LHCN-M2 (cell line): ENCODE results near the gene CDH13. TPM values are rescaled to one million over a fixed set of nuclear protein-coding genes. Genes with fewer than 3 reads are reported as not detected.

Experiments used
- DNase-seq: peaks from one replicate; pipeline ENCODE4 v3.0.0-alpha.2; 2012; ENCODE audit warnings: low read depth
- total RNA-seq: library from RNA; depleted of rRNA; stranded (reverse); fragments of >200 nt; gene quantifications from 2 replicates; pipeline ENCODE4 v1.2.3, GENCODE V29; 2014

The CDH13 gene
- total RNA-seq, 1 experiment from 2014 or later: 140 TPM

DNA sequence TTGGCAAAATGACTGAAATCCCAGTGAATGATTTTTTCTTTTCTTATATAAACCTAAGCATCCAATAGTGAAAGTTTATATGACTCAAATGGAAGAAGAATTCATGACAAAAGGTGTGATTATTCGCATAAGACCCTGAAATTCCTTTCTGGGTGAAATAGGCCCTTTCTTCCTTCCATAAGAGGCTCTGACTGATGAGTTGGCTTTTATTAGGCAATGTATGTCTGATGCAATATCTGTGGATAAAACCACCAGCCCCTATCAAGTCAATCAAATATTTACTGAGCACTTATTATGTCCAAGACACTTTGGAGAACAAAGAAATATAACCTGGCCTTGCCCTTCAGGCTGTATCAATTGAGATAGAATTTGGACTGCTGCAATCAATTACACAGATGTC, 316.6 kb downstream of the CDH13 start:
- peak; percentile 29 for DNase-seq

DNA sequence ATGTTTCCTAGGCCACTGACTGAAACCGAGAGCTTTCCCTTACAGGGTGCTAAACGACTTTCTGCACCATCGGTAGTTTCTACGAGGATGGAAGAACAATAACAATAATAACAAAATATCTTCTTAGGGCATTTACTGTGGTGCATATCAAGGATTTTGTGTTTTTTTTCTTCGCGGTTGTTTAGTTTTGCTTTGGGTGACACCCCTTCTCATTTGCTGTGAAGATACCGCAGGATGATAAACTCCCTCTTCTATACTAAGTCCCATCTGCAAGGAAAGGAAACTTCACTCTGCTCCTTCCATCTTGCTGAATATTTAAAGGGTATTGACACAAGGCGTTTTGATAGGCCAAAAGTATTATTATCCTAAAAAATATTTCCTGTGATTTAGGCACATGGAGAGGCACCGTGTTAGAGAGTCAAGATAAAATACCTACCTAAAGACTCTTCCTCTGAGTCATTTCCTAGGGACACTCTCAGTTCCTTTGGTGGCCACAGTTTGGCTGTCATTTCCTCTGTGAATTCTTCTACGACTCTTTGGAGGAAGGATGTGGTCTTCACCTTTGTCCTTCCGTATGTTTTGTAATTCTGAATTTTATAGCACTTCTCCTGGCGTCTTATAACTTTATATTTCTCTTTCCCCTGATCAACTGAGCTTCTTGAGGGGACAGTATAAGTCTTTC, 318.8 kb downstream of the CDH13 start:
- DNase-seq: no peak

DNA sequence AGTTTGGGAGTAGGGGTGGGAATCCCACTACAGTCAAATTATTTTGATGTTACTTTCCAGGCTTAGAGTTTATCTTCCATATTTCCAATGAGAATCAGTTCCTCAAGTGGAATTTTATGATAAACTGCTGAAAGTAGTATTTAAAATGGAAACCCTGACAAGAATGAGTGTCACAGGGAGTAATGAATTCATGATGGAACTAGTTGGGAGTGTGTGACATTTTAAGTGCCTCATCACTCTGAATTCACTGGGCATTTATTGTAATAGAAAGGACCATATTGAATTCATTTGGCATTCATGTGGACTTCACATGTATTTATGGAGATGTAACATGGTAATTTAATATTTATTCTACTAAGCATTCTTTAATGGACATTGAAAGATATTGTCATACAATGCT, 320.9 kb downstream of the CDH13 start:
- DNase-seq: no peak

DNA sequence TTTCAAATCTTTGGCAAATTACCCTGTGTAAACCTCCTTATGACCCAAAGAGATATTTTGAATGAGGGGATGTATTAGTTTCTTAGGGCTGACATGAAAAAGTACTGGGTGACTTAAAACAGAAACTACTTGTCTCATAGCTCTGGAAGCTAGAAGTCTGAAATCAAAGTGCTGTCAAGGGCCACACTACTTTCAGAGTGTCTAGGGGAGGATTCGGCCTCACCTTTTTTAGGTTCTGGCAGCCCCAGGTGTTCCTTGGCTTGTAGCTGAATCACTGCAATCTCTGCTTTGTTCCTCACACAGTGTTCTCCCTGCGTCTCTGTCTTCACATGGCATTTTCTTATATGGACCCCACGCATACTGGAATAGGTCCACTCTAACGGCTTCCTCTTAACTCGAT, 322.2 kb downstream of the CDH13 start:
- DNase-seq: no peak

DNA sequence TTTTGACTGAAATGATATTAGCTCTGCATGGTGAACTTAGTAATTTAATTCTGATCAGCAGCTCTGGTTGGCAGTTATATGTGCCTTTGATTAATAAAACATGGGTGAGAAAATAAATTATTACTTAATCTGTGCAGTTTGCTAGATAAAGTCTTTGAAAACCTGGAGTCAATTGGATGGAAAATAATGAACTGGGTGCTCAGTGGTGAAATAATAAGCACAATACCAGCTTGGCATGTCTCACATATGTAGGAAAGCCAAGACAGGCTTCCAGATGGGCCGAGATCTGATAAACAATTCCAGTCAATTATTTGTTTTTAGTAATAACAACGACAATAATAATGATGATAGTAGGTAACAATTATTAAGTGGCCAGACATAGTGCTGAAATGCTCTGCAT, 326.7 kb downstream of the CDH13 start:
- DNase-seq: no peak

DNA sequence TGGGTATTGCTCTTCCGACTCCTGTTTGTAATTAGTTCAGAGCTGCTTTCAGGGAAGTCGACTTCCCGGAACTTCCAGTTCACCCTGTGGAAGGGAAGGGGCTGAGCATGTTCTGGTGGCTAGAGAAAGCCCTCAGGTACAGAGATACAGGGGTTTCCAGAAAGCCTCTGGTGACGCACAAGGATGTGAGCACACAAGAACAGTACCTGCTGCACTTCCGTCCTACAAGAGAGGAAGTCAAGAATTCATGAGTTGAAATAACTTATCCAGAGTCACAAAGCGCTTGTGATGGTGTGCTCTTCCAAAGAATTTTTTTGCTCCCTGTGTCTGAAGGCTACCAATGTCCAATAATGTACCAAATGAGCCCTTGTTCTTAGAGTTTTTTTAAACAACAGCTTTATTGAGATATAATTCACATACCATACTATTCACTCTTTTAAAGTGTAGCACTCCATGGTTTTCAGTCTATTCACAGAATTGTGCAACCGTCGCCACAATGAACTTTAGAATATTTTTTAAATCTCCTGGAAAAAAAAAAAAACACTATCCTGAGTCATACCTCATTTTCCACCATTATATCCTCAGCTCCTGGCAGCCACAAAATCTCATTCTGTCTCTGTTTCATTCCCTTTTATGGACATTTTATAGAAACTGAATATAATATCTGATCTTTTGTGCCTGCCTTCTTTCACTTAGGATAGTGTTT, 327.6 kb downstream of the CDH13 start:
- peak; percentile 57 for DNase-seq

DNA sequence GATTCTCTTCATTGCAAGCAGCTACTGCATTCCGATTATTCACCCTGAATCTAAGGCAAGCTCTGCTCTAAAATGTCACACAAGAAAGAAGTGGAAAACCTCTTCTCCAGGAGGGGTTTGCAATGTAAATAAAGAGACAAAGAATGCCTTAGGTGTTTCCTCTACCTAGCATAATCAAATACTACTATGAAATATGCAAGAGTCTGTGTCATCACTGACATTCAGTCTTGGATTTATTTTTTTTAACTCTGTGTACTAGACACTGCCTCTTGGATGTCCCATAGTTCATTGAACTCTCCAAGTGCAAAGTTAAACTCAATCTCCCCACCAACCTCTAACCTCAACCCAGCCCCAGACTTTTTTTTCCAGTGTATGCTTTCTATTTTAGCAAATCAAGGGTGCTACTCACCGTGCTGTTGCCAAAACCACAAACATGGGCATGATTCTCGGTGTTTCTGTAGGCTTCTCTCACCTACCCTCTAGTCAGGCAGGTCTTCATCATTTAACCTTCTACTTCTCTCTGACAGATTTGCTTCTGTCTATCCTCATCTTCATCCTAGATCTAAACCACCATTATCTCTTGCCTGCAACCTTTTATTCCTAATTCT, 329.1 kb downstream of the CDH13 start:
- DNase-seq: no peak

DNA sequence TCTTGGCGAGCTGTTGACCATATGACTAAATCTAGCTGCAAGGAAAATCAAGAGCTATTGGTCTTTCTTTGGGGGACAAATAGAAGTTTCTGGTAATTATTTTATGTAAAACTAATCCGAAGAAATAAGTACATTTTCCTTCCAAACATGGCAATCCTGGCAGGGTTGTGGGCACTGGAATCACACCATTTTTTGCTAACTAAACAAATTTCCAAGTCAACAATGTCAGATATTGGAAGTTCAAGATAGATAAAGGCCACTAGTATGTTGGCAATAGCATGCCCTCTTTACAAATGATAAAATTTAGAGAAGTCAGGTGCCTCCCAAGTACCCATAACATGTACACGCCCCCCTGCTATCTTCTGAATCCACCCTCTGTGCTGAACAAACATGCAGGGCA, 330.4 kb downstream of the CDH13 start:
- DNase-seq: no peak

DNA sequence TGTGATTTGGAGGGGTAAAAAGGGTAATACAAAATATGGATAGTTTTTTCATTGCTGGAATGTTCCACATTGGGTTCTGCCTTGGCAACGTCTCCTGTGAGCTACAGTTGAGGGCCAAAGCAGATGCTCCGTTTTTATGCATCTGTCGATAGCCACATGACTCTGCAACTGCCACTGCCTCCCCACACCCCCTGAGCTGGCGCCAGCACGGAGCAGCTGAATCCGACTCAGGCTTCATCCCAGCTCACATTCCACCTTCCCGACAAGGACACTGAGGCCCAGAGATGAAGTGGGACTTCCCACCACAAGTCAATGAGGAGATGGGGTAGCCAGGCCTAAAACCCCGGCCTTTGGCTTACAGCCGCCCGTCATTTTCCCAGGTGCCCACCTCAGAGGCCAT, 334.1 kb downstream of the CDH13 start:
- DNase-seq: no peak

DNA sequence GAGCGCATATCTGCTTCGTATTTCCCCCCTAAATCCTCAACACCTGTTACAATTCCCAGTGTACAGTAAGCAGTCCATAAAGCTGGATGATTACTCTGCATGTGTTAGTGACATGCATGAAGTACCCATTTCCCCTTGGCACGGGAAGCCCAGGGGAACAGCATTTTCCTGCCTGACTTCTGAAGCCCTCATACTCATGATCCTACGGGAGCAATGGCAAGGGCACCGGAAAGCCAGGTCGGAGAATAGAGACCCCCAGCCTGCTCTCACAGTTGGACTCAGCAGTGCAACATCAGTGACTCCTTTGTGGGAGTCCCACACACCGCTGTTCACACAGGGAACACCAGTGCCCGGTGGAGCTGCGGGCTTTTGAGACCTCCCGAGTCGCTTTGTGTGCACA, 336.9 kb downstream of the CDH13 start:
- DNase-seq: no peak

DNA sequence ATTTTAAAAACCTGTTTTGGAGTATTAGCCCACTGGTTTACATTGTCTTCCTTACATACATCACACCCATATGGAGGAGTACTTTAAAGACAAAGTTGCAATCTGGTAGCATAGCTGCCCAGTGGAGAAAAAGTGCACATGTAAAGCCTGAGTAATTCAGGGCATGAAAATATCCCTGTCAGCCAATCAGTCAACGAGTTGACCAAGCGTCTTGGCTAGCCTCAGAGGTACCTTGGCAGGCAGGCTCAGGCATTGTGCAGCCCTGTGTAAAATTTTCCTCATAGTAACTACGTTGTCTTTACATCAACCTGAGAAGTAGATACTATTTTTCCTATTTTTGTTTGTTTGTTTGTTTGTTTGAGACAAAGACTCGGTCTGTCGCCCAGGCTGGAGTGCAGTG, 339.0 kb downstream of the CDH13 start:
- no peak for DNase-seq

DNA sequence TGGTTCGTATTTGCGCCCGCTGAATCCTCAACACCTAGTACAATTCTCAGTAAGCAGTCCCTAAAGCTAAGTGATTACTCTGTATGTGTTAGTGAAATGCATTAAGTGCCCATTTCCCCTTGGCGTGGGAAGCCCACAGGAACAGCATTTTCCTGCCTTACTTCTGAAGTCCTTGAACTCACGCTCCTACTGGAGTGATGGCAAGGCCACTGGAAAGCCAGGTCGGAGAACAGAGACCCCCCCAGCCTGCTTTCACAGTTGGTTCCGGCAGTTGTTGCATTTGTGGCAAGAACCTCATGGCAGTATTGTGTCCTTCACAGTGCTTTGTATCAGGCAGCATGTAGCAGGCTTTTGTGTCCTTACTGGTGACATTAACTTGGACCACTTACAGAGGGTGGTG, 340.7 kb downstream of the CDH13 start:
- DNase-seq: no peak

DNA sequence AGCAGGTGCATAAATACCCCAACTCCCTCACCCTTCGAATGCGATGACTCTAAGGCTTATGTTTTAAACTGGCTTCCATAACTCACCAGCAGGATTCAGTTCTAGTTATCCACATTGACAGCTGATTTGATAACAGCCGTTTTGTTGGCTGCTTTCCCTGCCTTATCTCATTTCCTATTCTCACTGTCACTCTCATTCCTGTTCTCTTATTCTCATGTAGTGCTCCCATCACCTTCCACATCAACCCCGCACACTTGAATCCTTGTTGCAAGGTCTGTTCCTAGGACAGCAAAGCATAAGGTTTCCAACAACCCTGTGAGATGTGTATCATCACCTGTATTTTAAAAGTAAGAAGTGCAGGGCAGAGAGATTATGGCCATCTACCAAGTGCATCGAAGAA, 344.4 kb downstream of the CDH13 start:
- no peak for DNase-seq

DNA sequence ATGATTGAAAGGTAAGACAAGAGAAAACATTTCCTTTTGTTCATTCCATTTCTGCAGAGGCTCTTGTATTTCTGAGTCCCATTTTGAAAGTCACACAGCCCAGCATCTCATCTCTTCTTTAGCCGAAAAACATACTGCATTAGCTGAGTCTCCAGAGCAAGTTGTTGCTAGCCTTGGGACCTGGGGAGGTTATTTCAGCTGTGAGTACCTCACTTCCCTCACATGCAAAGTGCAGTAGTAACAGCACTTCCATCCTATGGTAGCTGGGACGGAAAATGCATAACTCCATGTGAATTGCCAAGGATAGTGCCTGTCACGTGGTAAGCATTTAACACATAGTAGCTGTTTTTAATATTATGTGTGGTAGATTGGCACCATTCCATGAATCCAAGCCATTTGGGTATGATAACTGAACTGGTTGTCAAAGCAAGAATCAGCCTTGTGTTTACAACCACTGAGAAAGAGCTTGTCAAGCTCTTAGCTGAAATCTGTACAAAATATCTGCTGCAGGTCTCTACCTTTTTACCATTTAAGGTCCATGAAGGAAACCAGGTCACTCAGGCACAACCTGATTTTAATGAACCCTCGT, 345.7 kb downstream of the CDH13 start:
- no peak for DNase-seq

DNA sequence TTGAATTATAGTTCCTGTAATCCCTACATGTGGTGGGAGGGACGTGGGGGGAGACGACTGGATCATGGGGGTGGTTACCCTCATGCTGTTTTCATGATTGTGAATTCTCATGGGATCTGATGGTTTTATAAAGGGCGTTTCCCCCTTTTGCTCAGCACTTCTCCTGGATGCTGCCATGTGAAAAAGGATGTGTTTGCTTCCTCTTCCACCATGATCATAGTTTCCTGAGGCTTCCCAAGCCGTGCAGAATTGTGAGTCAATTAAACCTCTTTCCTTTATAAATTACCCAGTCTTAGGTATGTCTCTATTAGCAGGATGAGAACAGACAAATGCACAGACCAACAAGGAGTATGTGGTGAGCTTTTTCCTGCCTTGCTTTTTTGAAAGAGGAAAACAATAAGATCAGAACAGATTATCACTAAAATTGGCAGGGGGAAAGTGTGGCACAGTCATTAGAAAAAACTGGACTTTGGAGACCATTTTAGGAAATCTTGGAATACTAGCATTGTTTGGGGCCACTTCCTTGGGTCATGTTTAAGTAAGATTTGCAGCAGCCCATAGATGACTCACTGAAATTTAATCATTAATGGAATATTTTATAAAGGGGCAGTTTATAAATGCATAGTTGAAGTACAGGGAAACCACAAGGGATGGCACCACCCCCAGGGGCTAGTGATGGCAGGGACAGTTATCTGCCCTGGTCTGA, 352.8 kb downstream of the CDH13 start:
- DNase-seq: no peak

DNA sequence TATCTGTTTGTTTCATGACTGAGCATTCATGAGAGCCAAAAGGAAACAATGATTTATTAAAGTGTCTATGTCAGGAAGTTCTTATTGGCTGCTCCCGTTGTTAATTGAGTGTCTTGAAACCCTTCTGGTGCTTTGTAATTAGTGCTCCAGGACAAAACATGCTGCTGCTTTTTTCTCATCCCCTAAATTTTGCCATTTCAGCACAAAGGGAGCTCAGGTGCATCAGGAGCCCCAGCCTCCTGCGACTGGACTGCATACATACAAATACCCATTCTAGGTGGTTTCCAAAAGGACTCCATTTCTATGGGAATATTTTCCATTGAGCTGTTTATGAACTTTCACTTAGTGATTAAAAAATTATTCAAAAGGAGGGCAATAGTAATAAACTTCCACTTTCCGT, 354.0 kb downstream of the CDH13 start:
- DNase-seq: no peak

DNA sequence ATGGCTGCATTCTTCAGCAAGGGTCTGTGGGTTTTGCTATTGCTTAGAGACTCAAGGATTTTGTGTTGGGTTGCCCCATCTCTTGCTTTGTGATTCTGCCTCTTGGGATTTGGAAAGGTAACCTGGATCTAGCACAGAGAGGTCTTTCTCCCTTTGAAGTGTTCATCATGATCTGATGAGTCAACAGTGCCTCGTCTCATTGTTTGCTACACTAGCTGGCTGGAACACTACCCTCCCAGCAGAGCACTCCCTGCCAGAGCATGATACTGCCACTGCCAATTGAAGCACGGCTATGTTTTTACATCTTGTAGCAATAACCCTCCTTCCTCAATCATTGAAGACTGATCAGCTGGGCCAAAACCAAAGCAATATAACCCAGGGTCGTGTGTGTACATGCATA, 361.0 kb downstream of the CDH13 start:
- no peak for DNase-seq

DNA sequence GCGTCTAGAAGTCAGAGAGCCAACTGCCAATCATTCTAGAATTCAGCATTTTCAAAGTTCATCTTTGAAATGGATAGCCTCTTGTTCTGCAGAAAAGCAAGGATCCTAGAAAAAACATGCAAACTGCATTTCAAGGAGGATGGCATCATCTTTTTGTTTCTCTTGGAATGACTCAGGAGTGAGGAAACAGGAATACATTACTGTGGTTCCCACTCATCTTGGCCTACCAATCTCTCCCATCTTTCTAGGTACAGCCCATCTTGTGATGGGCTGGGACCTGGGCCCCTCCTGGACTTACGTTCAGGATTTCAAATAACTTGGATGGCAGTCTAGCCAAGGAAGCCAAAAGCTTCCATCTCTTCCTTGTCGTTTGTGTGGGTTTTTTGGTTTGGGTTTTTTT, 363.4 kb downstream of the CDH13 start:
- DNase-seq: peak; percentile 65

DNA sequence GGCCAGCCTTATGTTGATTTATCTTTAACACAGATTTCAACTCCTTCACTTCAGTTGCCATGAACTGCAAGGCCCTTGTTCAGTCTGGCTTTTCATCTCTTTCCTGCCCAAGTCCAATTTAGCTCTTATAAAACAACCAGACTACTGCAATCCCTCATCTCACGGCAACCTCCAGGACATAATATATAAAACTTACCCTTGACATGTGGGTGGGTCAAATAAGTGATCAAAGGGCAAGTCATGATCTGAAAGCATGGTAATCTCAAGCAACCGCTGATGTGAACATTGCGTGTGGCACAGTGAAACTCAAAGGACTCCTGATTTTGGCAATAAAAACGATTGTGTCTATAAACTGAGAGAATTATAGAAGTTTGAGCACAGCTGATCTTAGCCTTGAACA, 364.6 kb downstream of the CDH13 start:
- no peak for DNase-seq

DNA sequence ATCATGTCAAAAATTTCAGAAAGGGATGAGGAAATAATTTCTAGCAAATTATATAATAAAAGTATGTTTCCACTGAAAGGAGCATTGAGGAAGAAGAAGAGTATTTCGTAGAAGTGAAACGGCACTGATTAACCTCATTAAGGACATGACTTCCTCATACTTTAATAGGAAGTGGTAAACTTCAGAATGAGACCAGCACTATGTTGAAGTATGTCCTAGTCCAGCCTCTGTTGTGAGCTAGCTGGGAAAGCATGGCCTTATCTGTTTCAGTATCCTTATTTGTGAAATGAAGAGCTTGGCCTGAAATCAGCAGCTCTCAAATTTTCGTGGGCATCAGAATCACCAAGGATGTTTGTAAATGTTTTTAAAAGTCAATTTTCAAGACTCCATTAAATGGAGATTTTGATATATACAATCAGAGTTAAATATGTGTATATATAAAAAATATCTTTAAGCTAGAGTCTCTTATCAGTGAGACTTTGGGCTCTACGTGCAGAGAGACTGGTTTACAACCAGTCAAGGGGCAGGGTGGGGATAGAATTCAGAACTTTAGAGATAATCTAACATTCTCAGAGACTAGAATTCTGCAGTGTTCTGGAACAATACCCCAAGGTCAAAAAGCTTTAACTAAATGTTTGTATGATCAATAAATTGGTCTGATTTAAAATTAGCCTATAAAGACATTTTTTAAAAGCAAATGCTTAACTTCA, 365.4 kb downstream of the CDH13 start:
- DNase-seq: no peak

DNA sequence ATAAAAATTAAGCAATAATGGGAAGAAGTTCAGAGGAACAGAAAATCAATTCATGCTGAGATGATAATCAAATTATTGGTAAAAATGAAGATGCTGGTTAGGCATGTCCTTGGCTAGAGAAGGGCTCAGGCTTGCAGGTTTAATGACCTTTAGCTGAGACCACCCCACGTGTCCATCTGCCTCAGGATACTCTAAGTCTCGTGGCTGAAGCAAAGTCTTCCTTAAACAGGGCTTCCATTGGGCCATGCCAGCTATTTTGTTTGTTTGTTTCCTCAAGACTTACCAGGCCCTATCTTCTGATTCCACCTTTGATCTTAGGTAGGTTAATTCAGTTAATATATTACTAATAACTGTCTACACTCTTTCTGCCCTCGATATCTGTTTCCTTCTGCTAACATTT, 366.0 kb downstream of the CDH13 start:
- DNase-seq: no peak

DNA sequence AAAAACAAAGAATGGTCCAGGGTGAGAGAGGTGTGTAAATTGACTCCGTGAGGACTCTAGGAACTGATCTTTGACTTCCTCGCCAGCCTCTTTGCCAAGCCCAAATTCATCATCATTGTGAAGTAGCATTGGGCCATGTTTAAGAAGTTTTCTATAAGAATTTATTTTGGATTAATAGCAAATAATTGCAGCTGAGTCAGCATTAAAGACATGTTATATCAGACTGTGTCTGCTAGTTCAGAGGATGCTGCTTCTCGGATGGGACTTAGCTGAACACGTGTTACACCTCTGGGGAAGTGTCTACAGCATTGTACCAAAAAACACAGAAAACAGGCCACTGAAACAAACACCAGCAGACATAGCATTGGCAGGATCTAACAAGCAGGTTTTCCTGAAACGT, 366.6 kb downstream of the CDH13 start:
- DNase-seq: no peak
